HG02623 (cell line): ENCODE measurements around the gene RIC3.

ENCODE experiments used
- ATAC-seq: cut with Tn5 transposase; IDR thresholded peaks from one replicate; pipeline ENCODE4 v1.9.1; 2021; ENCODE audit warnings: moderate library complexity; ENCODE audit not compliant: unreplicated experiment

Gene RIC3

GRCh38 chr11:8090756-8091155 is 78.1 kb downstream of the RIC3 start:
- ATAC-seq, result no peak

GRCh38 chr11:8089791-8090510 is 78.9 kb downstream of the RIC3 start:
- ATAC-seq, result no peak

GRCh38 chr11:8087756-8088155 is 81.1 kb downstream of the RIC3 start:
- ATAC-seq, result no peak

- no peak for ATAC-seq
Measured at GRCh38 chr11:8087185-8087584, 81.6 kb downstream of the RIC3 start.

GRCh38 chr11:8086571-8086970 is 82.3 kb downstream of the RIC3 start:
- no peak for ATAC-seq

- no peak for ATAC-seq
Measured at GRCh38 chr11:8086001-8086479, 82.8 kb downstream of the RIC3 start.

GRCh38 chr11:8085011-8085645 is 83.7 kb downstream of the RIC3 start:
- no peak for ATAC-seq

GRCh38 chr11:8084352-8084751 is 84.5 kb downstream of the RIC3 start:
- no peak for ATAC-seq

- ATAC-seq, result no peak
Measured at GRCh38 chr11:8083871-8084281, 84.9 kb downstream of the RIC3 start.

- no peak for ATAC-seq
Measured at GRCh38 chr11:8083088-8083395, 85.8 kb downstream of the RIC3 start.

GRCh38 chr11:8082391-8083087 is 86.3 kb downstream of the RIC3 start:
- no peak for ATAC-seq

- no peak for ATAC-seq
Measured at GRCh38 chr11:8081591-8082250, 87.1 kb downstream of the RIC3 start.

- no peak for ATAC-seq
Measured at GRCh38 chr11:8080674-8081590, 87.9 kb downstream of the RIC3 start, which contains the start of gene TUB. Gene TUB (plus strand): TSS chr11:8081211. CDS start chr11:8081511, 300 bp downstream.

- no peak for ATAC-seq
Measured at GRCh38 chr11:8080069-8080670, 88.7 kb downstream of the RIC3 start.

GRCh38 chr11:8079111-8079675 is 89.6 kb downstream of the RIC3 start:
- no peak for ATAC-seq

- ATAC-seq, result no peak
Measured at GRCh38 chr11:8075119-8075726, 93.6 kb downstream of the RIC3 start.

GRCh38 chr11:8071616-8072581 is 96.9 kb downstream of the RIC3 start:
- no peak for ATAC-seq
